Astrocyte of the spinal cord (primary cell): ENCODE measurements around the gene HK1.
A peak's percentile ranks its signal among the peaks of the same experiment; 100 is the strongest.

Experiments used
- DNase-seq: peaks from one replicate; pipeline ENCODE4 v3.0.0; 2011; ENCODE audit warnings: low read depth, low spot score
- H3K4me3 ChIP-seq: 2 replicates; pipeline ENCODE4 v1.5.1; 2011; ENCODE audit warnings: low read depth, mild to moderate bottlenecking, low read length, moderate library complexity
- CTCF ChIP-seq: IDR thresholded peaks from 2 replicates; pipeline ENCODE4 v1.5.1; 2012; ENCODE audit warnings: low read depth, mild to moderate bottlenecking, low read length, inconsistent platforms
- in situ Hi-C: cut with HindIII; loops from 2 replicates; pipeline ENCODE4 v1.10.0; 2017; ENCODE audit warnings: low sequenced_read_pairs

The HK1 gene

GRCh38 chr10:69237528-69238159 is 40.7 kb upstream of the HK1 start:
- peak; percentile 76 for DNase-seq
- no peak overlapping the region for H3K4me3 ChIP-seq
- in situ Hi-C loops, result no loop called here
- peak; percentile 91 for TF ChIP-seq CTCF

DNA sequence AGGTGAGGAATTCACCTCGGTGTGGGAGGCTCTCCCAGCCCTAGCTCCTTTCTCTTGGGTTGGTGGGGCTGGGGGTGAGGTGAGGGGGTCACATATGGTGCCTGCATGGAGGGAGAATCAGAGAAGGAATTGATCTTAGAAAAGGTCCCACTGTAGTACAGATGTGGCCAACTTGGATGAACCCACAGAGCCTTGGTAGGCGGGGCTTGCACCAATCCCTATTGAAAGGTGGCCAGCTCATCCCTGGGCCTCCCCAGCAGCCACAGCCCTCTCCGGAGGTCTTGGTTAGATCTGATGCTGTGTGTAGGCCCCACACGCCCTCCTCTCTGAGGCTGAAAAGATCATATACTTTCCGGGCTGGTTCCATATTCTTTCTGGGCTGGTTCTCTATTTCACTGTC is 39.2 kb upstream of the HK1 start:
- no peak overlapping the region for H3K4me3 ChIP-seq
- in situ Hi-C loops, result no loop called here
- no peak for DNase-seq
- TF ChIP-seq CTCF, result no peak

GRCh38 chr10:69239816-69240434 is 38.4 kb upstream of the HK1 start:
- no peak overlapping the region for H3K4me3 ChIP-seq
- DNase-seq, result no peak
- no peak for TF ChIP-seq CTCF
- in situ Hi-C loops, result no loop called here

DNA sequence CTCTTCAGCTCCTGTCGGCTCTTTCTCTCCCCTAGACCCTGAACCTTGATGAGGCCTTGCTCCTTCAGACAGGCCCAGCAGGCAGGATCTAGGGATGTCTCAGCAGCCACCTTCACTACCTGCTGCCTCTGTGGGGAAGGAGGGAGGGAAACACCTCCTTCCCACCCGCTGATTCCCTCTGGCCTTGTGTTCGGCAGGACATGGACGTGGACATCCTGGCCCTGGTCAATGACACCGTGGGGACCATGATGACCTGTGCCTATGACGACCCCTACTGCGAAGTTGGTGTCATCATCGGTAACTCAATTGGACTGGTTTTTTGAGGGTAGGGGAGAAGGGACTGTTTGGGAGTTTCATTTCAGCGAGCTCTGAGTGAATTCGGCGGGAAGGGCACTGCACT is 37.8 kb upstream of the HK1 start:
- no peak overlapping the region for H3K4me3 ChIP-seq
- in situ Hi-C loops, result no loop called here
- no peak for TF ChIP-seq CTCF
- no peak for DNase-seq

DNA sequence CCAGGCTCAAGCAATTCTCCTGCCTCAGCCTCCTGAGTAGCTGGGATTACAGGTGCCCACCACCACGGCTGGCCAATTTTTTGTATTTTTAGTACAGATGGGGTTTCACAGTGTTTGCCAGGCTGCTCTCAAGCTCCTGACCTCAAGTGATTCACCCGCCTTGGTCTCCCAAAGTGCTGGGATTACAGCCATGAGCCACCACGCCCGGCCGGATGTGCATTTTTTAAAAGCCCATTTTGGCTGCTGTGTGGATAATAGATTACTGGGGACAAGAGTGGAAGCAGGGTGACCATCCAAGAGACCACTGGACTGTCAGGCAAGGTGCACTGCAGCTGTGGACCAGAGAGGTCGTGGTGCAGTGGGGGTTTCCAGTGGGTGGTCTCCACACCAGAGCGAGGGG is 36.7 kb upstream of the HK1 start:
- TF ChIP-seq CTCF, result no peak
- no peak overlapping the region for H3K4me3 ChIP-seq
- DNase-seq, result peak; percentile 35
- in situ Hi-C loops, result no loop called here

GRCh38 chr10:69242040-69242851 is 36.0 kb upstream of the HK1 start:
- in situ Hi-C loops, result no loop called here
- no peak for TF ChIP-seq CTCF
- DNase-seq, result no peak
- H3K4me3 ChIP-seq, result no peak overlapping the region
